Activated B cell treated with CpG ODN at 0.5 μM for 24 hours (primary cell): Measurements from ENCODE around the gene KRT1. TPM values are rescaled to one million over a fixed set of nuclear protein-coding genes. Genes with fewer than 3 reads are reported as not detected.

Experiments used
- ATAC-seq: fragments of 200-7000 bp; cut with Tn5 transposase; one replicate; pipeline ENCODE4 v1.10.0; 2021; ENCODE audit warnings: low read depth, mild to moderate bottlenecking, moderate library complexity
- CTCF ChIA-PET: fragments of 350-600 bp; sonication (Branson Sonifier 250); formaldehyde crosslinking; loops from one replicate; lab custom pipeline; 2021; ENCODE audit warnings: antibody characterized with exemption; lab: Charles Lee
- POLR2A ChIA-PET: fragments of 350-600 bp; sonication (Branson Sonifier 250); formaldehyde crosslinking; loops from one replicate; lab custom pipeline; 2021; ENCODE audit warnings: antibody characterized with exemption; lab: Charles Lee
- DNase-seq: peaks from one replicate; pipeline ENCODE4 v3.0.0; 2022
- H3K27ac Mint-ChIP-seq: one replicate; pipeline ENCODE4 v1.8.0; 2020; ENCODE audit warnings: mixed read lengths
- H3K27me3 Mint-ChIP-seq: one replicate; pipeline ENCODE4 v1.8.0; 2021; ENCODE audit warnings: mixed read lengths
- H3K36me3 Mint-ChIP-seq: one replicate; pipeline ENCODE4 v1.8.0; 2021; ENCODE audit warnings: low read depth, mixed read lengths
- H3K4me1 Mint-ChIP-seq: one replicate; pipeline ENCODE4 v1.8.0; 2021; ENCODE audit warnings: mixed read lengths
- H3K4me3 Mint-ChIP-seq: one replicate; pipeline ENCODE4 v1.8.0; 2020; ENCODE audit warnings: mild to moderate bottlenecking, mixed read lengths
- H3K9me3 Mint-ChIP-seq: one replicate; pipeline ENCODE4 v1.8.0; 2020; ENCODE audit warnings: mixed read lengths
- intact Hi-C: fragments of 100-400 bp; cut with micrococcal nuclease; formaldehyde crosslinking; loops from one replicate; pipeline ENCODE4 v1.15.1; 2024
- total RNA-seq: library from RNA; stranded (reverse); gene quantifications from 2 replicates; pipeline ENCODE4 v1.2.3, GENCODE V29; 2022
- TF ChIP-seq, protein P1 (sequence below): fragments of 200-600 bp; IDR thresholded peaks from one replicate; pipeline ENCODE4 v1.8.0; 2022; ENCODE audit warnings: antibody characterized with exemption, mild to moderate bottlenecking

KRT1 gene
- total RNA-seq, 1 donor from 2014 or later = not detected

DNA sequence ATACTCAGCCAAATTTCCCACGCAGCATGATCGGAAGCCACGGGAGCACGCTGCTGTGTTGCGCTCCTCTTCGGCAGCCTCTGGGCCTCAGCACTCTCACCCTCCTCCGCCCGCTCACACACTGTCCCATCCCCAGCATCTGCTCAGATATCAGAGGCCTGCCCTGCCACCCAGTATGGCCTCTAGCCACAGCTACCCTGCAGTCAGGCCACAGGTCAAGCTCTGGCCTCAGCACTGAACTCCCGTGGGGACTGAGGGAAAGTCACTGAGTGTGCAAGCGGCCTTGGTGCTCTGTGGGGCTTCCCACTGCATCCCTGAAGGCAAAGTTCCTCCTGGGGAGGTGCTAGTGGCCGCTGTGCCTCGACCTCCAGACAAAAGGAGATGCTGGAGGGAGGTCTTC lies 21.1 kb upstream of the KRT1 start:
- ATAC-seq = no peak
- no peaks in the 10 kb centered on the region for H3K4me1 Mint-ChIP-seq
- no peak for DNase-seq
- ChIA-PET POLR2A (no interaction called here), CTCF (no interaction called here)
- no peak overlapping the region for H3K4me3 Mint-ChIP-seq
- no peak overlapping the region for H3K27ac Mint-ChIP-seq
- H3K27me3 Mint-ChIP-seq = peaks cover 24% of the 10 kb centered on the region
- TF ChIP-seq, protein P1, sequence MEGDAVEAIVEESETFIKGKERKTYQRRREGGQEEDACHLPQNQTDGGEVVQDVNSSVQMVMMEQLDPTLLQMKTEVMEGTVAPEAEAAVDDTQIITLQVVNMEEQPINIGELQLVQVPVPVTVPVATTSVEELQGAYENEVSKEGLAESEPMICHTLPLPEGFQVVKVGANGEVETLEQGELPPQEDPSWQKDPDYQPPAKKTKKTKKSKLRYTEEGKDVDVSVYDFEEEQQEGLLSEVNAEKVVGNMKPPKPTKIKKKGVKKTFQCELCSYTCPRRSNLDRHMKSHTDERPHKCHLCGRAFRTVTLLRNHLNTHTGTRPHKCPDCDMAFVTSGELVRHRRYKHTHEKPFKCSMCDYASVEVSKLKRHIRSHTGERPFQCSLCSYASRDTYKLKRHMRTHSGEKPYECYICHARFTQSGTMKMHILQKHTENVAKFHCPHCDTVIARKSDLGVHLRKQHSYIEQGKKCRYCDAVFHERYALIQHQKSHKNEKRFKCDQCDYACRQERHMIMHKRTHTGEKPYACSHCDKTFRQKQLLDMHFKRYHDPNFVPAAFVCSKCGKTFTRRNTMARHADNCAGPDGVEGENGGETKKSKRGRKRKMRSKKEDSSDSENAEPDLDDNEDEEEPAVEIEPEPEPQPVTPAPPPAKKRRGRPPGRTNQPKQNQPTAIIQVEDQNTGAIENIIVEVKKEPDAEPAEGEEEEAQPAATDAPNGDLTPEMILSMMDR = no peak
- no peaks in the 10 kb centered on the region for H3K36me3 Mint-ChIP-seq
- no peaks in the 10 kb centered on the region for H3K9me3 Mint-ChIP-seq
- intact Hi-C loops = no loop called here

DNA sequence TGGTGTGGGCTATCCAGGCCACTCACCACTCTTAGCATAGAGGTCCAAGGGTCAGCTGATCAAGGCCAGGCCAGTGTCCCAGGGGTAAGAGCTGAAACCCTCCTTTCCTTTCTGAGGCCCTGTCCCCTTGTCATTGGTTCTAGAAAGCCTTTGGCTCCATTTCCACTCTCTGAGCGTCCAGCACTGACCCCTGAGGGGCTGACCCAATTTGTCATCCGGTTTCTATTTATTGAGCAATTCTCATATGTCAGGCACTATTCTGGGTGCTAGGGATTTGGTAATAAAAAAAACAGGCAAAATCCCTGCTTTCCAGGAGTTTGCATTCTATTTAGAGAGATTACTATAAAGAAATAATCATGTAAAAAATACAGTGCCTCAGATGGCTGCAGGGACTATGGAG lies 19.8 kb upstream of the KRT1 start:
- TF ChIP-seq, protein P1 = no peak
- no peak overlapping the region for H3K27ac Mint-ChIP-seq
- no peaks in the 10 kb centered on the region for H3K9me3 Mint-ChIP-seq
- ChIA-PET CTCF (no interaction called here), POLR2A (no interaction called here)
- no peak overlapping the region for H3K4me3 Mint-ChIP-seq
- no peaks in the 10 kb centered on the region for H3K4me1 Mint-ChIP-seq
- no peak for DNase-seq
- no peak for ATAC-seq
- H3K27me3 Mint-ChIP-seq = peaks cover 24% of the 10 kb centered on the region
- intact Hi-C loops = no loop called here
- no peaks in the 10 kb centered on the region for H3K36me3 Mint-ChIP-seq

DNA sequence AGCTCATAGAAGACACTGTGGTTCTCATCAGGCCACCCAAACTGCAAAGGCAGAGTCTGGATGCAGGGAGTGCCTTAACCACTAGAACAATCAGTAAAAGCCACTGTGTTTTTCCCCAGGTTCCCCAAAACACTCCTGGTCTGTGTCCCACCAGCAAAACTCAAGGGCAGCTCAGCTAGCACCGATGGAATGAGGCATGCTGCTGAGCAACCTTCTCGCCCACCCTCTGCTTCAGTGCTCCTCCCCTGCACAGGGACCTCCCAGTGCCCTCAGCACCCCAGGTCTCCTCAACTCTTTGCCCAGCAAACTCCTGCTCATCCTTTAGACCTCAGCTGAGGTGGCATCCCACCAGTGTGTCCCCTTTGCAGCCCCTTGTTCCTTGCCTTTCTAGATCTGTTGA lies 19.2 kb upstream of the KRT1 start:
- Mint-ChIP-seq H3K4me3 (no peak overlapping the region), H3K27ac (no peak overlapping the region), H3K4me1 (no peaks in the 10 kb centered on the region), H3K27me3 (peaks cover 24% of the 10 kb centered on the region), H3K36me3 (no peaks in the 10 kb centered on the region), H3K9me3 (no peaks in the 10 kb centered on the region)
- POLR2A ChIA-PET = no interaction called here
- intact Hi-C loops = no loop called here
- TF ChIP-seq, protein P1 = no peak
- ATAC-seq = no peak
- CTCF ChIA-PET = no interaction called here
- DNase-seq = no peak

DNA sequence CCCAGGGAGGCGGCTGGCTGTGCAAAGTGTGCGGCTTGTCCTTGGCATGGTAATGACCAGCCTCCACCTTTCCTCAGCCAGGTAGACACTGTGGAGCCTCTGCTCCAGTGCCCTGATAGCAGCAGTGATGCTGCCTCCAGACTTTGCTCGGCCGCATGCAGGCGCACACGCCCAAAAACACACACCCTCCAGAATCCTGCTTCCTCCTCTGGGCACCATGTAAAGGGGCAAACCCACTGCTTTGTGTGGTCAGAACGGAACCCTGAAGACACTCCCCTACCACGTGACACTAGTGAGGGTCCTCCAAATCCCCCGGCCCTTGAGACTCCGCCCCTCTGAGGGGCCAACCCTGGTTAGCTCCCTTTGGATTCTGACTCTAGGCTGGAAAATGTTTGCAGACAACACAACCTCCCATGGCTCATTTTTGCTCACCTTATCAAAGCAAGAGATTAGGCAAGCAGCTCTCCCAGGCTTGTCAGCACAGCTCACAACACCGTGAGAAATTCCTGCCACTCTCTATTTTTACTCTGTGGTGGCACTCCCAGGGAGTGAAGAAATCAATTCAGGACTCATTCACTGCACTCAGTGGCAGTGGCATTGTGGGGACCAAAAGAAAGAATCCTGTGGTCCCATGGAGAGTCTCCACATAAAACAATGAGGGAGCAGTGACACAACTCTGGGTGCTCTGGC lies 18.6 kb upstream of the KRT1 start:
- H3K4me1 Mint-ChIP-seq = no peaks in the 10 kb centered on the region
- intact Hi-C loops = no loop called here
- ATAC-seq = no peak
- TF ChIP-seq, protein P1 = no peak
- peaks cover 23% of the 10 kb centered on the region for H3K27me3 Mint-ChIP-seq
- no peak overlapping the region for H3K4me3 Mint-ChIP-seq
- no peaks in the 10 kb centered on the region for H3K36me3 Mint-ChIP-seq
- no peaks in the 10 kb centered on the region for H3K9me3 Mint-ChIP-seq
- no peak overlapping the region for H3K27ac Mint-ChIP-seq
- ChIA-PET CTCF (no interaction called here), POLR2A (no interaction called here)
- DNase-seq = no peak

DNA sequence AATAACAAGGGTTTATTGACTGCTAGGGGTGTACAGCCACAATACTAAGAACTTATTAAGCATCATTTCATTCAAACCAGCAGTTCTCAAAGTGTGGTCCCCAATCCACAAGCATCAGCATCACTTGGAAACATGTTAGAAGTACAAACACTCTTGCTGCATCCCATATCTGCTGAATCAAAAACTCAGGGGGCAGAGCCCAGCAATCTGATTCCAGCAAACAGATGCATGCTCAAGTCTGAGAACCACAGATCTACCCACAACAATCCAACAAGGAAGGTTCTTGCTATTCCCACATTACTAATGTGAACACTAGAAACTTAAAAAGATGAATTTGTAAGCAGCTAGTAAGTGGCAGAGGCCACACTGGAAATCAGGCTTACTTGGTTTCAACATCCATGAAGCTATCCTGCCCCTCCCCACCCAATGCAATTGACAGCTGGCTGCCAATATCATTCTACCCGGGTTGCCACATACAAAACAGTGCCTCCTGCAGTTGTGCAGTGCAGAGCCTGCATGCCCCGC lies 16.9 kb upstream of the KRT1 start:
- H3K4me1 Mint-ChIP-seq = no peaks in the 10 kb centered on the region
- POLR2A ChIA-PET = no interaction called here
- H3K4me3 Mint-ChIP-seq = no peak overlapping the region
- TF ChIP-seq, protein P1 = no peak
- no peak for ATAC-seq
- intact Hi-C loops = no loop called here
- DNase-seq = no peak
- CTCF ChIA-PET = no interaction called here
- H3K36me3 Mint-ChIP-seq = no peaks in the 10 kb centered on the region
- peaks cover 31% of the 10 kb centered on the region for H3K27me3 Mint-ChIP-seq
- H3K9me3 Mint-ChIP-seq = no peaks in the 10 kb centered on the region
- H3K27ac Mint-ChIP-seq = no peak overlapping the region
